ENCODE measurements around the gene MYH13. TPM values are rescaled to one million over a fixed set of nuclear protein-coding genes. Genes with fewer than 3 reads are reported as not detected.

The MYH13 gene
- total RNA-seq, 4 donors from 2014 or later: not detected

GRCh38 chr17:10392880-10393279 is 20.1 kb upstream of the MYH13 start:
- WGBS, 2 donors: 82 to 83% methylated on average over 9 of the region's 9 CpGs
- Histone ChIP-seq H3K9me3 (no peaks in the 10 kb centered on the region), H3K27ac (no peak overlapping the region), H3K27me3 (no peaks in the 10 kb centered on the region), H3K4me3 (no peak overlapping the region), H3K36me3 (no peaks in the 10 kb centered on the region), H3K4me1 (no peaks in the 10 kb centered on the region)
- TF ChIP-seq POLR2A (IDR thresholded peaks at IDR 0.05) (no peak), EP300 (IDR thresholded peaks at IDR 0.05) (no peak), CTCF (IDR thresholded peaks at IDR 0.05) (no peak)
- no peak for DNase-seq (ENCODE audit: low spot score in 2 of 2)

GRCh38 chr17:10385871-10386270 is 13.1 kb upstream of the MYH13 start:
- no peaks in the 10 kb centered on the region for H3K9me3 ChIP-seq
- H3K4me1 ChIP-seq: no peaks in the 10 kb centered on the region
- no peak for DNase-seq (ENCODE audit: low spot score in 2 of 2)
- no peaks in the 10 kb centered on the region for H3K36me3 ChIP-seq
- WGBS, 2 donors: 39 to 55% methylated on average over 6 of the region's 6 CpGs
- no peak overlapping the region for H3K27ac ChIP-seq
- H3K27me3 ChIP-seq: no peaks in the 10 kb centered on the region
- TF ChIP-seq POLR2A (IDR thresholded peaks at IDR 0.05) (no peak), EP300 (IDR thresholded peaks at IDR 0.05) (no peak), CTCF (IDR thresholded peaks at IDR 0.05) (no peak)
- no peak overlapping the region for H3K4me3 ChIP-seq

- H3K27me3 ChIP-seq: no peaks in the 10 kb centered on the region
- H3K4me1 ChIP-seq: no peaks in the 10 kb centered on the region
- H3K36me3 ChIP-seq: no peaks in the 10 kb centered on the region
- H3K4me3 ChIP-seq: no peak overlapping the region
- H3K9me3 ChIP-seq: no peaks in the 10 kb centered on the region
- TF ChIP-seq EP300 (IDR thresholded peaks at IDR 0.05): no peak
- no peak for TF ChIP-seq CTCF (IDR thresholded peaks at IDR 0.05)
- no peak for TF ChIP-seq POLR2A (IDR thresholded peaks at IDR 0.05)
- no peak overlapping the region for H3K27ac ChIP-seq
- WGBS, 2 donors: 63 to 70% methylated on average over 8 of the region's 8 CpGs
- no peak for DNase-seq (ENCODE audit: low spot score in 2 of 2)
Measured at GRCh38 chr17:10384175-10384574, 11.4 kb upstream of the MYH13 start.

- H3K36me3 ChIP-seq: no peaks in the 10 kb centered on the region
- no peak for TF ChIP-seq EP300 (IDR thresholded peaks at IDR 0.05)
- no peak for TF ChIP-seq POLR2A (IDR thresholded peaks at IDR 0.05)
- TF ChIP-seq CTCF (IDR thresholded peaks at IDR 0.05): no peak
- WGBS, 2 donors: 78 to 83% methylated on average over 3 of the region's 3 CpGs
- H3K4me3 ChIP-seq: no peak overlapping the region
- no peak overlapping the region for H3K27ac ChIP-seq
- no peak for DNase-seq (ENCODE audit: low spot score in 2 of 2)
- no peaks in the 10 kb centered on the region for H3K4me1 ChIP-seq
- H3K27me3 ChIP-seq: no peaks in the 10 kb centered on the region
- H3K9me3 ChIP-seq: no peaks in the 10 kb centered on the region
Measured at GRCh38 chr17:10380631-10381408, 8.0 kb upstream of the MYH13 start.

GRCh38 chr17:10370016-10370608 is 2.7 kb downstream of the MYH13 start:
- 84 to 86% methylated on average over 7 of the region's 7 CpGs for WGBS, 2 donors
- Histone ChIP-seq H3K36me3 (no peaks in the 10 kb centered on the region), H3K27me3 (no peaks in the 10 kb centered on the region), H3K4me1 (no peaks in the 10 kb centered on the region), H3K4me3 (no peak overlapping the region), H3K27ac (no peak overlapping the region), H3K9me3 (no peaks in the 10 kb centered on the region)
- DNase-seq (ENCODE audit: low spot score in 2 of 2): no peak
- TF ChIP-seq EP300 (IDR thresholded peaks at IDR 0.05) (no peak), CTCF (IDR thresholded peaks at IDR 0.05) (no peak), POLR2A (IDR thresholded peaks at IDR 0.05) (no peak)
